Fibroblast of villous mesenchyme (primary cell): ENCODE results near the gene NUDT4. TPM values are rescaled to one million over a fixed set of nuclear protein-coding genes. Genes with fewer than 3 reads are reported as not detected.
"Not testable (repeated sequence)": the region's sequence is repeated elsewhere in the genome, so short reads cannot be mapped to it uniquely, and the experiment has no call there.

Experiments used
- DNase-seq: peaks from one replicate; pipeline ENCODE4 v3.0.0-alpha.2; 2010; ENCODE audit warnings: low read depth
- H3K4me3 ChIP-seq: 2 replicates; pipeline ENCODE4 v1.5.1; 2011; ENCODE audit warnings: low read depth, mild to moderate bottlenecking, low read length
- total RNA-seq: library from RNA; depleted of rRNA; stranded (reverse); fragments of >200 nt; gene quantifications from 2 replicates; pipeline ENCODE4 v1.2.3, GENCODE V29; 2012
- TF ChIP-seq, protein P1 (sequence below): IDR thresholded peaks from 2 replicates; pipeline ENCODE4 v1.5.1; 2012; ENCODE audit warnings: low read depth, mild to moderate bottlenecking, low read length; ENCODE audit not compliant: insufficient read depth

The NUDT4 gene
- total RNA-seq, 1 donor = 61.3 TPM

GRCh38 chr12:93429852-93430251 lies 52.1 kb downstream of the NUDT4 start:
- no peak for DNase-seq
- TF ChIP-seq, protein P1, sequence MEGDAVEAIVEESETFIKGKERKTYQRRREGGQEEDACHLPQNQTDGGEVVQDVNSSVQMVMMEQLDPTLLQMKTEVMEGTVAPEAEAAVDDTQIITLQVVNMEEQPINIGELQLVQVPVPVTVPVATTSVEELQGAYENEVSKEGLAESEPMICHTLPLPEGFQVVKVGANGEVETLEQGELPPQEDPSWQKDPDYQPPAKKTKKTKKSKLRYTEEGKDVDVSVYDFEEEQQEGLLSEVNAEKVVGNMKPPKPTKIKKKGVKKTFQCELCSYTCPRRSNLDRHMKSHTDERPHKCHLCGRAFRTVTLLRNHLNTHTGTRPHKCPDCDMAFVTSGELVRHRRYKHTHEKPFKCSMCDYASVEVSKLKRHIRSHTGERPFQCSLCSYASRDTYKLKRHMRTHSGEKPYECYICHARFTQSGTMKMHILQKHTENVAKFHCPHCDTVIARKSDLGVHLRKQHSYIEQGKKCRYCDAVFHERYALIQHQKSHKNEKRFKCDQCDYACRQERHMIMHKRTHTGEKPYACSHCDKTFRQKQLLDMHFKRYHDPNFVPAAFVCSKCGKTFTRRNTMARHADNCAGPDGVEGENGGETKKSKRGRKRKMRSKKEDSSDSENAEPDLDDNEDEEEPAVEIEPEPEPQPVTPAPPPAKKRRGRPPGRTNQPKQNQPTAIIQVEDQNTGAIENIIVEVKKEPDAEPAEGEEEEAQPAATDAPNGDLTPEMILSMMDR = no peak
- H3K4me3 ChIP-seq = no peak overlapping the region

GRCh38 chr12:93430280-93430679 lies 52.6 kb downstream of the NUDT4 start:
- TF ChIP-seq, protein P1 = no peak
- H3K4me3 ChIP-seq = no peak overlapping the region
- DNase-seq = no peak

GRCh38 chr12:93432031-93432430 lies 54.3 kb downstream of the NUDT4 start:
- DNase-seq, H3K4me3 ChIP-seq: not testable (repeated sequence)

DNA sequence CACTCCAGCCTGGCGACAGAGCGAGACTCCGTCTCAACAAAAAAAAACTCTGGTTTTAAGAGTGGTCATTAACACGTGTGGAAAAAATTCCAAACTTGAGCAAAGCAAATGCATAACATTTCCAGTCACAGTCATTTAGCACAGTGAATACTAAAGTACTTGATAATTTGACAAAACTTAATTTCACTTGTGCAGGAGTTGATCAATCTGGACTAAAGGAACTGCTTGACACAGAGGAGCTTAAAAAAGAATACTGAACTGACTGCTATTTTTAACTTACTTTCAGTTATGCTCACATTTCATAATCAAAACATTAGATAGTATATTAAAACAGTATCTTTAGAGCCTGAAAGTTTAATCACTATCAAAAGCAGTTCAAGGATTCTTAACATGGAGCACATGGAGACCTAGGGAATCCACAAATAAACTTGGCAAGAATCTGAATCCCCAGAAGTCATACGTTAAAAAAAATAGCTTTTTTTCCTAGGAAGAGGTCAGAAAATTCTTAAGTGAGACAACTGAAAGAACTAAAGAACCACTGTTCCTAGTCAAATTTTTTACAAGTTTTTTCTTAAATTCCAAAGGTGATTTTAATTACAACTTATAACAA lies 56.6 kb downstream of the NUDT4 start:
- H3K4me3 ChIP-seq = no peak overlapping the region
- TF ChIP-seq, protein P1 = no peak

DNA sequence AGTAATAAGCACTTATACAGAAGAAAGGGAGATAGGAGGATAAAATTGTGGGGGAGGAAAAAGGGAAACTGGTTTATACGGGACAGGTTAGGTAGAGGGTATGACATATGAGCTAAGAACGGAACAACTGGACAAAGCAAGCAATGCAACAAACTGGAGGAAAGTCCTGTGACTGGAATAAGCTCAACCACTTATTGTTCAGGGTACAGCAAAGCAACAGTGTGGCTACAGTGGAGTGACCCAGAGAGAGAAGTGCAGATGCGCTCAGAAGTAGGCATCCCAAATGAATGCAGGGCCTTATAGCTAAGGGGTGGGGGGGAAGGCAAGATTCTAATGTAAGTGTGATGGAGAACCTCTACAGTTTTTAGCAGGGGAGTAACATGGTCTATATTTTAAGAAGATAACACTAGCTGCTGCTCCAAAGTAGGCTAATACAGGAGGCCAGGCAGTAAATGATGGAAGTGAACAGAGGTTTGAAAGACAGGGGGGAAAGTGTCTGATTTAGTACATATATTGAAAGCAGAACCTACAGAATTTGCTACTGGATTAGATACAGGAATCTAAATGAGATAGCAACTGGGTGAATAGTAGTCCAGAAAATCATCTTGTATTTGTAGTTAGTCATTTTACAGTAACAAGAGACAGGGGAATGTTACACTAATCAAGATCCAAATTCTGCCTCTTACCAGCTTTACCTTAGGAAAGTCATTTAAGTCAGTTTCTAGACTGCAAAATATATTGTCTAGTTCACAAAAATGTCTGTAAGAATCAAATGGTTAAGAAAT lies 60.7 kb downstream of the NUDT4 start:
- TF ChIP-seq, protein P1 = no peak
- H3K4me3 ChIP-seq = no peak overlapping the region
- no peak for DNase-seq

More for the DNA sequence above, 56.6 kb downstream of the NUDT4 start:
- no peak for DNase-seq

- peak overlapping the region; percentile 78 for H3K4me3 ChIP-seq
- DNase-seq = no peak
- TF ChIP-seq, protein P1 = no peak
Observed at GRCh38 chr12:93440043-93440835, 62.5 kb downstream of the NUDT4 start.

GRCh38 chr12:93441081-93441616 lies 63.4 kb downstream of the NUDT4 start:
- TF ChIP-seq, protein P1 = no peak
- peak overlapping the region; percentile 78 for H3K4me3 ChIP-seq
- peak; percentile 29 for DNase-seq
